OCI-LY7 (cell line): ENCODE measurements around the gene DLX1.

Experiments
- EZH2phosphoT487 ChIP-seq: fragments of 200-600 bp; sonication (generic); IDR thresholded peaks from 2 replicates; pipeline ENCODE4 v1.6.1; 2018; ENCODE audit warnings: low read depth, borderline replicate concordance, mild to moderate bottlenecking, mixed run types, antibody characterized with exemption, low read length, moderate library complexity, mixed read lengths
- TF ChIP-seq, protein P1 (sequence below): fragments of 200-600 bp; sonication (generic); conservative IDR thresholded peaks from 2 replicates; pipeline ENCODE4 v1.5.1; 2014; ENCODE audit warnings: mild to moderate bottlenecking, antibody characterized with exemption, low read length, moderate library complexity, mixed read lengths

DNA sequence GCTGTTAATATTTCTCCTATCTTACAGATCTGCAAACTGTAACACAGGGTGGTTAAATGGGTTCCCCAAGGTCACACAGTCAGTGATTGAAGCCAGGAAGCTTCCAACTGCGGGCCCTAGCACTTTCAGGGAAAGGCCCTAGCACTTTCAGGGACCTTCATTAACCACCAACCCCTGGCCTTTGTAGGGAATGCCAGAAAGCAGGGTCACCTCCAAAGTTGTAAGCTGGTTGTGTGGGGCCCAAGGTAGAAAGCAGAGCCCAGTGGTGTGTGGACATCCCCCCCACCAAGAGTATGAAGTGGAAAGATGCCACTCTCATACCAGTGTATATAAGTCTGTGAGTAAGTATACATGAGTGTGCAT is 13.0 kb downstream of the DLX1 start:
- TF ChIP-seq, protein P1, sequence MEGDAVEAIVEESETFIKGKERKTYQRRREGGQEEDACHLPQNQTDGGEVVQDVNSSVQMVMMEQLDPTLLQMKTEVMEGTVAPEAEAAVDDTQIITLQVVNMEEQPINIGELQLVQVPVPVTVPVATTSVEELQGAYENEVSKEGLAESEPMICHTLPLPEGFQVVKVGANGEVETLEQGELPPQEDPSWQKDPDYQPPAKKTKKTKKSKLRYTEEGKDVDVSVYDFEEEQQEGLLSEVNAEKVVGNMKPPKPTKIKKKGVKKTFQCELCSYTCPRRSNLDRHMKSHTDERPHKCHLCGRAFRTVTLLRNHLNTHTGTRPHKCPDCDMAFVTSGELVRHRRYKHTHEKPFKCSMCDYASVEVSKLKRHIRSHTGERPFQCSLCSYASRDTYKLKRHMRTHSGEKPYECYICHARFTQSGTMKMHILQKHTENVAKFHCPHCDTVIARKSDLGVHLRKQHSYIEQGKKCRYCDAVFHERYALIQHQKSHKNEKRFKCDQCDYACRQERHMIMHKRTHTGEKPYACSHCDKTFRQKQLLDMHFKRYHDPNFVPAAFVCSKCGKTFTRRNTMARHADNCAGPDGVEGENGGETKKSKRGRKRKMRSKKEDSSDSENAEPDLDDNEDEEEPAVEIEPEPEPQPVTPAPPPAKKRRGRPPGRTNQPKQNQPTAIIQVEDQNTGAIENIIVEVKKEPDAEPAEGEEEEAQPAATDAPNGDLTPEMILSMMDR, result no peak
- no peak for TF ChIP-seq EZH2phosphoT487
